ENCODE measurements around the gene PLD4. TPM values are rescaled to one million over a fixed set of nuclear protein-coding genes. Genes with fewer than 3 reads are reported as not detected.

PLD4 gene
- total RNA-seq, 2 donors from 2014 or later = 1.2 to 5.4 TPM

- TF ChIP-seq CTCF (IDR thresholded peaks at IDR 0.05) (no peak), POLR2A (IDR thresholded peaks at IDR 0.05) (no peak), POLR2AphosphoS5 (IDR thresholded peaks at IDR 0.05) (no peak)
- no peak for DNase-seq (ENCODE audit: low spot score)
- H3K27ac ChIP-seq = no peak overlapping the region
- intact Hi-C loops (cut with DNase I) = loop anchor here (1.0 kb wide), 1 partner anchor 70 kb away; no protein-coding TSS in a partner anchor
- H3K36me3 ChIP-seq = no peaks in the 10 kb centered on the region
- no peaks in the 10 kb centered on the region for H3K9me3 ChIP-seq
- H3K4me3 ChIP-seq = no peak overlapping the region
- WGBS = 72% methylated on average over 21 of the region's 21 CpGs
- peaks cover 39% of the 10 kb centered on the region for H3K4me1 ChIP-seq (replicated peaks)
- H3K27me3 ChIP-seq (replicated peaks; ENCODE audit: insufficient read depth) = no peaks in the 10 kb centered on the region
Observed at GRCh38 chr14:104975481-104976197, 51.0 kb downstream of the PLD4 start.

GRCh38 chr14:104976198-104977007, 51.7 kb downstream of the PLD4 start:
- Histone ChIP-seq H3K27me3 (replicated peaks; ENCODE audit: insufficient read depth) (no peaks in the 10 kb centered on the region), H3K36me3 (no peaks in the 10 kb centered on the region), H3K27ac (no peak overlapping the region), H3K4me3 (no peak overlapping the region), H3K4me1 (replicated peaks) (peaks cover 39% of the 10 kb centered on the region), H3K9me3 (no peaks in the 10 kb centered on the region)
- intact Hi-C loops (cut with DNase I) = loop anchor here (1.0 kb wide), 1 partner anchor 69 kb away; no protein-coding TSS in a partner anchor
- 40% methylated on average over 21 of the region's 21 CpGs for WGBS
- peak; percentile 80 for DNase-seq (ENCODE audit: low spot score)
- TF ChIP-seq POLR2AphosphoS5 (IDR thresholded peaks at IDR 0.05) (peak; percentile 50), CTCF (IDR thresholded peaks at IDR 0.05) (peak; percentile 94 to 98 (median 98)), POLR2A (IDR thresholded peaks at IDR 0.05) (peak; percentile 17)

- H3K4me1 ChIP-seq (replicated peaks) = peaks cover 34% of the 10 kb centered on the region
- no peaks in the 10 kb centered on the region for H3K36me3 ChIP-seq
- no peak for DNase-seq (ENCODE audit: low spot score)
- H3K27me3 ChIP-seq (replicated peaks; ENCODE audit: insufficient read depth) = no peaks in the 10 kb centered on the region
- H3K9me3 ChIP-seq = no peaks in the 10 kb centered on the region
- TF ChIP-seq POLR2AphosphoS5 (IDR thresholded peaks at IDR 0.05) (no peak), POLR2A (IDR thresholded peaks at IDR 0.05) (no peak), CTCF (IDR thresholded peaks at IDR 0.05) (no peak)
- H3K4me3 ChIP-seq = peak overlapping the region in 1 of 2 donors; percentile 45
- intact Hi-C loops (cut with DNase I) = no loop called here
- 48% methylated on average over 11 of the region's 11 CpGs for WGBS
- H3K27ac ChIP-seq = no peak overlapping the region
Observed at GRCh38 chr14:104977008-104977680, 52.5 kb downstream of the PLD4 start.

- Histone ChIP-seq H3K4me3 (peak within 1 kb of the TSS; percentile 34 to 45), H3K4me1 (replicated peaks) (peaks cover 26% of the 10 kb centered on the region), H3K36me3 (no peaks in the 10 kb centered on the region), H3K27ac (no peak within 1 kb of the TSS), H3K9me3 (no peaks in the 10 kb centered on the region), H3K27me3 (replicated peaks; ENCODE audit: insufficient read depth) (no peaks in the 10 kb centered on the region)
- intact Hi-C loops (cut with DNase I) = no loop called here
- 3% methylated on average over 51 of the region's 111 CpGs for WGBS
- DNase-seq (ENCODE audit: low spot score) = peak; percentile 75
- no peak for TF ChIP-seq POLR2AphosphoS5 (IDR thresholded peaks at IDR 0.05)
- peak; percentile 53 for TF ChIP-seq POLR2A (IDR thresholded peaks at IDR 0.05)
Observed at GRCh38 chr14:104977681-104978653, 53.3 kb downstream of the PLD4 start, which contains the start of gene AHNAK2. AHNAK2 (minus strand) TSS chr14:104978374; CDS start chr14:104978237, 137 bp downstream.
